HepG2 (cell line): ENCODE data around the gene MAP2K5. TPM values are rescaled to one million over a fixed set of nuclear protein-coding genes. Genes with fewer than 3 reads are reported as not detected.

Experiments used
- ATAC-seq: fragments of 200-7000 bp; cut with Tn5 transposase; 3 replicates; pipeline ENCODE4 v1.9.1; 2020; ENCODE audit warnings: mild to moderate bottlenecking, moderate library complexity
- BruUV-seq: library from RNA; stranded (reverse); fragments of 400-500 nt; replicated peaks from 2 replicates; lab custom pipeline; 2021; lab: Mats Ljungman, UMichigan
- CTCF ChIA-PET: fragments of 300-600 bp; formaldehyde crosslinking; extraction: SDS; loops from one replicate; lab custom pipeline; 2021; ENCODE audit warnings: low total read pairs, inconsistent platforms, low intra/inter-chr PET ratio; lab: Yijun Ruan, JAX
- POLR2A ChIA-PET: fragments of 350-600 bp; sonication (Branson Sonifier 250); formaldehyde crosslinking; loops from one replicate; lab custom pipeline; 2020; ENCODE audit warnings: antibody characterized with exemption, inconsistent platforms; lab: Yijun Ruan, JAX
- DNase-seq: peaks from one replicate; pipeline ENCODE4 v3.0.0-alpha.2; 2015; ENCODE audit warnings: low spot score
- FAIRE-seq: peaks from 3 replicates; lab custom pipeline; 2011; peaks lifted over from hg19 to GRCh38; lab: Jason Lieb, UNC
- H2AFZ ChIP-seq: one replicate; pipeline ENCODE4 v1.6.1; 2011; ENCODE audit warnings: low read length, inconsistent platforms
- H3K27ac ChIP-seq: fragments of 300-600 bp; 3 replicates; pipeline ENCODE4 v1.8.0; 2011; ENCODE audit warnings: mixed run types, mild to moderate bottlenecking, mixed read lengths, low read length, inconsistent platforms; ENCODE audit not compliant: insufficient read depth; ENCODE audit errors: extremely low read length
- H3K27me3 ChIP-seq, 2 experiments: fragments of 200-600 bp in 1 of 2; 2 replicates in 1 of 2; 3 replicates in 1 of 2; pipeline versions ENCODE4 v1.6.0 to v1.8.0; 2011; ENCODE audit warnings: low read length in 2 of 2, mild to moderate bottlenecking in 2 of 2, moderate library complexity in 2 of 2, inconsistent platforms in 1 of 2; ENCODE audit not compliant: insufficient read depth in 2 of 2, control insufficient read depth in 1 of 2
- H3K36me3 ChIP-seq, 2 experiments: fragments of 200-600 bp in 1 of 2; replicated peaks in 1 of 2; 2 replicates in 1 of 2; 3 replicates in 1 of 2; pipeline versions ENCODE4 v1.5.1 to v1.8.0; 2011; ENCODE audit warnings: low read length in 2 of 2, inconsistent platforms in 1 of 2; ENCODE audit not compliant: insufficient read depth in 2 of 2, control insufficient read depth in 1 of 2
- H3K4me1 ChIP-seq: 2 replicates; pipeline ENCODE4 v1.5.1; 2012; ENCODE audit warnings: low read length, inconsistent platforms; ENCODE audit not compliant: insufficient read depth
- H3K4me2 ChIP-seq: 2 replicates; pipeline ENCODE4 v1.6.0; 2011; ENCODE audit warnings: low read depth, low read length, inconsistent platforms
- H3K4me3 ChIP-seq, 3 experiments: fragments of 200-600 bp in 1 of 3; sonication (generic), shearing (Covaris generic) in 1 of 3; replicated peaks in 1 of 3; 2 replicates each; pipeline ENCODE4 v1.5.1; 2011 to 2016; ENCODE audit warnings: low read length in 3 of 3, inconsistent platforms in 2 of 3, low read depth in 2 of 3, mild to moderate bottlenecking in 2 of 3, control low read depth in 1 of 3, mixed read lengths in 1 of 3; ENCODE audit not compliant: insufficient read depth in 1 of 3
- H3K79me2 ChIP-seq: one replicate; pipeline ENCODE4 v1.6.1; 2011; ENCODE audit warnings: low read length, inconsistent platforms; ENCODE audit not compliant: insufficient read depth
- H3K9ac ChIP-seq: 2 replicates; pipeline ENCODE4 v1.6.0; 2011; ENCODE audit warnings: mild to moderate bottlenecking, low read depth, low read length, inconsistent platforms; ENCODE audit not compliant: insufficient read depth
- H3K9me3 ChIP-seq: 2 replicates; pipeline ENCODE4 v1.5.1; 2012; ENCODE audit warnings: mild to moderate bottlenecking, low read length
- H4K20me1 ChIP-seq: 2 replicates; pipeline ENCODE4 v1.6.0; 2011; ENCODE audit warnings: inconsistent platforms, mild to moderate bottlenecking, low read length, moderate library complexity; ENCODE audit not compliant: insufficient read depth
- ARID2 ChIP-seq: sonication (generic); formaldehyde crosslinking; IDR thresholded peaks from 2 replicates; pipeline ENCODE4 v1.8.1; 2022; ENCODE audit warnings: mild to moderate bottlenecking, missing genetic modification reagents, borderline replicate concordance
- IKZF1 ChIP-seq: fragments of 450-650 bp; IDR thresholded peaks from 2 replicates; pipeline ENCODE4 v1.7.1; 2016
- MAFF ChIP-seq: IDR thresholded peaks from 2 replicates; pipeline ENCODE4 v1.6.1; 2011; ENCODE audit warnings: low read depth, low read length, improper control_type of control experiment
- MAFK ChIP-seq, 2 experiments: IDR thresholded peaks in 1 of 2; conservative IDR thresholded peaks in 1 of 2; 2 replicates each; pipeline ENCODE4 v1.6.1; 2011; ENCODE audit warnings: improper control_type of control experiment in 2 of 2, low read length in 2 of 2
- MYNN ChIP-seq: sonication (generic); formaldehyde crosslinking; IDR thresholded peaks from 2 replicates; pipeline ENCODE4 v1.4.0; 2020; ENCODE audit warnings: mild to moderate bottlenecking, low read depth, missing genetic modification reagents
- NFE2 ChIP-seq: sonication (generic); formaldehyde crosslinking; IDR thresholded peaks from 2 replicates; pipeline ENCODE4 v1.4.0; 2020; ENCODE audit warnings: missing genetic modification reagents
- ZNF451 ChIP-seq: sonication (generic); formaldehyde crosslinking; IDR thresholded peaks from 2 replicates; pipeline ENCODE4 v1.5.0; 2020; ENCODE audit warnings: mild to moderate bottlenecking, missing genetic modification reagents
- WGBS: methylation state at CpG from one replicate; pipeline ENCODE4 v1.1.6; 2017; ENCODE audit warnings: low lambda C conversion rate; 5-methylcytosine and 5-hydroxymethylcytosine counted together
- in situ Hi-C: cut with HindIII; loops from 2 replicates; pipeline ENCODE4 v1.10.0; 2017; ENCODE audit warnings: low pct_unique_long_range_greater_than_20kb; ENCODE audit not compliant: extremely low pct_ligation_motif_present
- intact Hi-C: fragments of 100-400 bp; cut with micrococcal nuclease; formaldehyde crosslinking; loops from one replicate; pipeline ENCODE4 v1.10.0; 2022; ENCODE audit not compliant: unreplicated experiment
- polyA plus RNA-seq, 8 experiments: library from polyadenylated mRNA; depleted of rRNA in 3 of 8; stranded (reverse) in 7 of 8; unstranded in 1 of 8; fragments of >200 nt; fragmentation: Illumina TruSeq in 4 of 8; extraction: Trizol in 4 of 8; gene quantifications; 2 replicates each; pipeline versions ENCODE4 v1.2.1 to v1.2.3, GENCODE V29; 2011 to 2016; ENCODE audit warnings: low read depth in 4 of 8, missing spikeins in 1 of 8, mixed read lengths in 1 of 8; ENCODE audit not compliant: insufficient read depth in 1 of 8
- total RNA-seq, 5 experiments: library from RNA; depleted of rRNA; stranded (reverse); fragments of >200 nt; fragmentation: Illumina TruSeq; extraction: Trizol; gene quantifications; 2 replicates each; pipeline ENCODE4 v1.2.3, GENCODE V29; 2016; ENCODE audit warnings: low read depth in 1 of 5

Gene MAP2K5
- total and polyA plus RNA-seq, 2 of the 13 experiments (the other 11 are each of a cell fraction or from before 2014, with no cell fraction given), result 4.0 to 4.3 TPM

DNA sequence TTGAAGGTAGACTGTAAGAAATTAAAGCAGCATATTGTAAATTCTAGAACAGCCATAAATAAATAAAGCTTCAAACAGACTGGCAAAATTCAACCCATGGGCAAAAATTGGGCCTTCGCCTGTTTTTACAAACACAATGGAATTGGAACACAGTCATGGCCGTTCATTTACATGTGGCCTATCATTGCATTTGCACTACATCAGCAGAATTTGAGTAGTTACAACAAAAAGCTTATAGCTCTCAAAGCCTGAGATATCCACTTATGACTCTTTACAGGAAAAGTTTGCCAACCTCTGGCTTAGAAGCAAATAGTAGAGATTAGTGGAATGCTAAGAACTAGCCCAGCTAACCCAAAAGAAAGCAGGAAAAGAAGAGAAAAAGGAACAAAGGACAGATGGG is 143.2 kb downstream of the MAP2K5 start:
- no peak for ATAC-seq

DNA sequence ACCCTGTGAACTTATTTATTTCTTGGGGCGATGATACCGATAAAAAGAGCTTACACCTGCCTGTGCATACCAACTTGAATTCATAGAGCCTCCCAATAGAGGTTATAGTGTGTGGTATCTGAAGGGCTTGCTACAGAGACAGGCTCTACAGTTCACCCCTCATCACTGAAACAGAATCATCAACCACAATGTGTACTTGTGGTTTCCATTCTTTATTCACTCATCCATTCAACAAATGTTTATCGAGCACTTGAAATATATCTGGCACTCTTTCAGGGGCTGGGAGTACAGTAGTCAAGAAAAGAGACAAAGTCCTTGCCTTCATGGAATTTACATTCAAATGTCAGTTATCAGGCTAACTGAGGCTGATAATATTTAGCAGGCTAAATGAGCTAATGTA is 148.4 kb downstream of the MAP2K5 start:
- DNase-seq, result peak; percentile 44
- TF ChIP-seq ARID2 (CRISPR knock-in tag) (no peak), IKZF1 (no peak)
- TF ChIP-seq, all 625 proteins: peak for 0
- Histone ChIP-seq H3K9ac (no peak overlapping the region), H3K4me2 (no peak overlapping the region), H3K9me3 (peaks cover 2% of the 10 kb centered on the region), H3K27ac (no peak overlapping the region), H3K4me3 (no peak overlapping the region), H3K79me2 (no peaks in the 10 kb centered on the region), H2AFZ (no peak overlapping the region), H3K27me3 (no peaks in the 10 kb centered on the region), H4K20me1 (no peaks in the 10 kb centered on the region), H3K4me1 (0 out of 2 replicates have a peak, but pooled peaks cover 7% of the 10 kb centered on the region), H3K36me3 (no peaks in the 10 kb centered on the region)
- CTCF ChIA-PET, result no interaction called here
- intact Hi-C loops, result no loop called here
- BruUV-seq, result no TSS peak
- in situ Hi-C loops, result no loop called here
- ATAC-seq (no peak), FAIRE-seq (no peak)
- 59% methylated on average over 3 of the region's 3 CpGs for WGBS
- POLR2A ChIA-PET, result no interaction called here

More for the DNA sequence above, 143.2 kb downstream of the MAP2K5 start:
- WGBS, result 90% methylated on average over 2 of the region's 2 CpGs
- DNase-seq (no peak), FAIRE-seq (no peak)
- BruUV-seq, result no TSS peak
- Histone ChIP-seq H3K9ac (no peak overlapping the region), H3K4me3 (no peak overlapping the region), H3K27me3 (no peaks in the 10 kb centered on the region), H2AFZ (no peak overlapping the region), H3K9me3 (peaks cover 27% of the 10 kb centered on the region), H3K36me3 (no peaks in the 10 kb centered on the region), H3K79me2 (no peaks in the 10 kb centered on the region), H3K4me2 (no peak overlapping the region)
- intact Hi-C loops, result no loop called here
- POLR2A ChIA-PET, result no interaction called here
- in situ Hi-C loops, result no loop called here
- TF ChIP-seq MAFF, result peak; percentile 30
- no peak for TF ChIP-seq NFE2 (CRISPR knock-in tag)
- TF ChIP-seq MAFK (conservative IDR thresholded peaks at IDR 0.05 in 1 of 2, IDR thresholded peaks at IDR 0.05 in 1 of 2; ENCODE audit: low read length in 2 of 2), result peak; percentile 32 to 67; a peak in 3 of 4 replicates
- TF ChIP-seq ZNF451 (CRISPR knock-in tag), result no peak
- TF ChIP-seq MYNN (CRISPR knock-in tag), result no peak
- TF ChIP-seq, all 625 proteins: peak for 2
- no peaks in the 10 kb centered on the region for H4K20me1 ChIP-seq
- no peak overlapping the region for H3K27ac ChIP-seq
- 0 out of 2 replicates have a peak, but pooled peaks cover 3% of the 10 kb centered on the region for H3K4me1 ChIP-seq
- CTCF ChIA-PET, result no interaction called here
